Adrenal gland (tissue), 12 donors: ENCODE results near the gene ZNF558. TPM values are rescaled to one million over a fixed set of nuclear protein-coding genes. Genes with fewer than 3 reads are reported as not detected.

Source experiments
- DNase-seq, 7 donors: peaks; one replicate each; pipeline ENCODE4 v3.0.0-alpha.2; 2019 to 2020
- H3K27ac ChIP-seq, 5 donors: fragments of 200-600 bp; sonication (generic) in 4 of 5; 1 replicate in 3 of 5; 2 replicates in 2 of 5; pipeline versions ENCODE4 v1.5.1 to v1.8.0; 2016 to 2020; ENCODE audit warnings: mild to moderate bottlenecking in 1 of 5
- H3K27me3 ChIP-seq: fragments of 200-600 bp; 2 replicates; pipeline ENCODE4 v1.8.0; 2021
- H3K36me3 ChIP-seq, 2 donors: fragments of 200-600 bp; replicated peaks in 1 of 2; 1 replicate in 1 of 2; 2 replicates in 1 of 2; pipeline versions ENCODE4 v1.5.1 to v1.8.0; 2018 to 2022
- H3K4me1 ChIP-seq, 2 donors: fragments of 200-600 bp; replicated peaks in 1 of 2; 1 replicate in 1 of 2; 2 replicates in 1 of 2; pipeline versions ENCODE4 v1.5.1 to v1.8.0; 2018 to 2021
- H3K4me3 ChIP-seq, 4 donors: fragments of 200-600 bp; sonication (generic) in 3 of 4; one replicate each; pipeline ENCODE4 v1.5.1; 2016 to 2018
- H3K9me3 ChIP-seq, 3 donors: fragments of 200-600 bp; sonication (generic) in 1 of 3; replicated peaks in 1 of 3; 1 replicate in 2 of 3; 2 replicates in 1 of 3; pipeline versions ENCODE4 v1.5.1 to v1.8.0; 2016 to 2021
- POLR2A ChIP-seq, 2 donors: fragments of 450-650 bp; IDR thresholded peaks; one replicate each; pipeline ENCODE4 v1.6.1; 2017; ENCODE audit warnings: antibody characterized with exemption in 2 of 2, mild to moderate bottlenecking in 2 of 2, moderate library complexity in 1 of 2
- WGBS, 4 donors: extraction: QIAGEN DNeasy Blood & Tissue Kit in 2 of 4; methylation state at CpG; one replicate each; pipeline versions ENCODE4 v1.1.5 to v1.1.7; 2013 to 2017; 5-methylcytosine and 5-hydroxymethylcytosine counted together
- intact Hi-C, 2 donors: fragments of 100-400 bp; cut with DNase I; formaldehyde crosslinking; loops; one replicate each; pipeline versions ENCODE4 v1.14.1 to v1.15.0; 2022 to 2023
- polyA plus RNA-seq, 3 donors: library from polyadenylated mRNA; stranded (reverse); fragments of 200-250 nt in 2 of 3; fragments of 350-450 nt in 1 of 3; fragmentation: Illumina TruSeq in 1 of 3; extraction: RNeasy Lipid Tissue Mini Kit (QIAGEN cat#74804) in 1 of 3; gene quantifications; one replicate each; pipeline ENCODE4 v1.2.3, GENCODE V29; 2013 to 2014
- total RNA-seq, 9 donors: library from RNA; depleted of rRNA in 4 of 9; stranded (reverse); fragments of >200 nt in 4 of 9; fragments of 120-200 nt in 1 of 9; fragmentation: NEBNext Ultra II Directional in 1 of 9; extraction: Animal tissue kit (Norgen Biotek cat#: 25700) in 1 of 9; gene quantifications; one replicate each; pipeline versions ENCODE4 v1.1.0 to v1.2.4, GENCODE V29; 2013 to 2023
- TF ChIP-seq, protein P1 (sequence below), 6 experiments: fragments of 450-650 bp in 4 of 6; fragments of 200-600 bp in 2 of 6; sonication (generic) in 1 of 6; IDR thresholded peaks; 1 replicate in 5 of 6; 2 replicates in 1 of 6; pipeline versions ENCODE4 v1.5.1 to v1.8.0; 2016 to 2021; ENCODE audit warnings: antibody characterized with exemption in 6 of 6, mild to moderate bottlenecking in 2 of 6, moderate library complexity in 1 of 6
- donor health status: healthy with polysubstance abuse.
- donor health status: Bipolar disorder and iron deficiency.
- donor health status: DM: yes; HTN: yes; CAD: no.
- donor health status: DM: no; HTN: no; CAD: no.
- donor health status: DM: no; HTN: no; CAD: no.
- donor health status: DM: yes; HTN: yes; CAD: no.

Gene ZNF558
- total and polyA plus RNA-seq, 12 donors, result 15.3 to 39.9 (median 26.5) TPM

- DNase-seq, result no peak
- H3K27me3 ChIP-seq, result no peaks in the 10 kb centered on the region
- no peaks in the 10 kb centered on the region for H3K36me3 ChIP-seq
- no peaks in the 10 kb centered on the region for H3K9me3 ChIP-seq
- no peak overlapping the region for H3K4me3 ChIP-seq
- WGBS, 4 donors, result 86 to 97% (median 93%) methylated on average over 2 of the region's 2 CpGs
- TF ChIP-seq, protein P1, sequence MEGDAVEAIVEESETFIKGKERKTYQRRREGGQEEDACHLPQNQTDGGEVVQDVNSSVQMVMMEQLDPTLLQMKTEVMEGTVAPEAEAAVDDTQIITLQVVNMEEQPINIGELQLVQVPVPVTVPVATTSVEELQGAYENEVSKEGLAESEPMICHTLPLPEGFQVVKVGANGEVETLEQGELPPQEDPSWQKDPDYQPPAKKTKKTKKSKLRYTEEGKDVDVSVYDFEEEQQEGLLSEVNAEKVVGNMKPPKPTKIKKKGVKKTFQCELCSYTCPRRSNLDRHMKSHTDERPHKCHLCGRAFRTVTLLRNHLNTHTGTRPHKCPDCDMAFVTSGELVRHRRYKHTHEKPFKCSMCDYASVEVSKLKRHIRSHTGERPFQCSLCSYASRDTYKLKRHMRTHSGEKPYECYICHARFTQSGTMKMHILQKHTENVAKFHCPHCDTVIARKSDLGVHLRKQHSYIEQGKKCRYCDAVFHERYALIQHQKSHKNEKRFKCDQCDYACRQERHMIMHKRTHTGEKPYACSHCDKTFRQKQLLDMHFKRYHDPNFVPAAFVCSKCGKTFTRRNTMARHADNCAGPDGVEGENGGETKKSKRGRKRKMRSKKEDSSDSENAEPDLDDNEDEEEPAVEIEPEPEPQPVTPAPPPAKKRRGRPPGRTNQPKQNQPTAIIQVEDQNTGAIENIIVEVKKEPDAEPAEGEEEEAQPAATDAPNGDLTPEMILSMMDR (IDR thresholded peaks at IDR 0.05), result no peak
- no peak for TF ChIP-seq POLR2A (IDR thresholded peaks at IDR 0.05)
- H3K27ac ChIP-seq, result no peak overlapping the region
- H3K4me1 ChIP-seq, result no peaks in the 10 kb centered on the region
- intact Hi-C loops, result no loop called here
These were observed 17.1 kb upstream of the ZNF558 start for GRCh38 chr19:8849232-8849631.

- no peaks in the 10 kb centered on the region for H3K27me3 ChIP-seq
- no peak for TF ChIP-seq POLR2A (IDR thresholded peaks at IDR 0.05)
- TF ChIP-seq, protein P1 (IDR thresholded peaks at IDR 0.05), result no peak
- no peak overlapping the region for H3K27ac ChIP-seq
- DNase-seq, result no peak
- 57 to 84% (median 72%) methylated on average over 1 to 3 of the region's 3 CpGs for WGBS, 4 donors
- H3K4me1 ChIP-seq, result no peaks in the 10 kb centered on the region
- no peaks in the 10 kb centered on the region for H3K9me3 ChIP-seq
- H3K4me3 ChIP-seq, result no peak overlapping the region
- intact Hi-C loops, result no loop called here
- no peaks in the 10 kb centered on the region for H3K36me3 ChIP-seq
These were observed 14.7 kb upstream of the ZNF558 start for GRCh38 chr19:8846819-8847218.

- no peak overlapping the region for H3K27ac ChIP-seq
- no peaks in the 10 kb centered on the region for H3K27me3 ChIP-seq
- H3K9me3 ChIP-seq, result no peaks in the 10 kb centered on the region
- no peaks in the 10 kb centered on the region for H3K36me3 ChIP-seq
- H3K4me1 ChIP-seq, result no peaks in the 10 kb centered on the region
- intact Hi-C loops, result no loop called here
- no peak overlapping the region for H3K4me3 ChIP-seq
- no peak for DNase-seq
- TF ChIP-seq, protein P1 (IDR thresholded peaks at IDR 0.05), result no peak
- TF ChIP-seq POLR2A (IDR thresholded peaks at IDR 0.05), result no peak
- WGBS, 4 donors, result 82 to 92% (median 88%) methylated on average over 5 of the region's 5 CpGs
These were observed 8.6 kb upstream of the ZNF558 start for GRCh38 chr19:8840708-8841107.

DNA sequence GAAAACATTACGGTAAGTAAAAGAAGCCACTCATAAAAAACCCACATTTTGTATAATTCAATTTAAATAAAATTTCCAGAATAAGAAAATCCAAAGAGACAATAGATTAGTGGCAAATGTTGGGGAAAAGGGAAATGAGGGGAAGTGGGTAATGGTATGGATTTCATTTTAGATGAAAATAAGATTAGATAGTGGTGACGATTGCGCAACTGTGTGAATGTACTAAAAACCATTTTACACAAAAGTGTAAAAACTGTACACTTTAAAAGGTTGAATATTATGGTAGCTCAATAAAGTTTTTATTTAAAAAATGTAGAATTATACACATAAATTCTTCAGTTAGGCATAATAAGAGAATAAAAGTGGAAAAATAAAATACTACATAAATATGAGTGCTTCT, 3.8 kb upstream of the ZNF558 start:
- Histone ChIP-seq H3K27me3 (no peaks in the 10 kb centered on the region), H3K27ac (no peak overlapping the region), H3K4me3 (no peak overlapping the region), H3K36me3 (no peaks in the 10 kb centered on the region), H3K4me1 (peaks cover 6% of the 10 kb centered on the region in 2 donors), H3K9me3 (no peaks in the 10 kb centered on the region)
- no peak for DNase-seq
- intact Hi-C loops, result no loop called here
- TF ChIP-seq, protein P1 (IDR thresholded peaks at IDR 0.05), result no peak
- no peak for TF ChIP-seq POLR2A (IDR thresholded peaks at IDR 0.05)
- 88 to 97% (median 91%) methylated on average over 3 of the region's 3 CpGs for WGBS, 4 donors
